NB4 (cell line): ENCODE data around the gene CHCHD1.

Source experiments
- DNase-seq: peaks from one replicate; pipeline ENCODE4 v3.0.0; 2010; ENCODE audit warnings: low read depth
- H3K4me3 ChIP-seq: one replicate; pipeline ENCODE4 v1.5.1; 2011; ENCODE audit warnings: mild to moderate bottlenecking, low read depth, low read length, moderate library complexity
- CTCF ChIP-seq: IDR thresholded peaks from one replicate; pipeline ENCODE4 v1.5.1; 2012; ENCODE audit warnings: low read depth, low read length
- MAX ChIP-seq: IDR thresholded peaks from 2 replicates; pipeline ENCODE4 v1.6.1; 2011; ENCODE audit warnings: low read depth, low read length
- MYC ChIP-seq: IDR thresholded peaks from 2 replicates; pipeline ENCODE4 v1.6.1; 2011; ENCODE audit warnings: low read depth, low read length
- POLR2A ChIP-seq: IDR thresholded peaks from 2 replicates; pipeline ENCODE4 v1.6.1; 2011; ENCODE audit warnings: mild to moderate bottlenecking; ENCODE audit not compliant: insufficient read length; ENCODE audit errors: extremely low read depth

Gene CHCHD1

DNA sequence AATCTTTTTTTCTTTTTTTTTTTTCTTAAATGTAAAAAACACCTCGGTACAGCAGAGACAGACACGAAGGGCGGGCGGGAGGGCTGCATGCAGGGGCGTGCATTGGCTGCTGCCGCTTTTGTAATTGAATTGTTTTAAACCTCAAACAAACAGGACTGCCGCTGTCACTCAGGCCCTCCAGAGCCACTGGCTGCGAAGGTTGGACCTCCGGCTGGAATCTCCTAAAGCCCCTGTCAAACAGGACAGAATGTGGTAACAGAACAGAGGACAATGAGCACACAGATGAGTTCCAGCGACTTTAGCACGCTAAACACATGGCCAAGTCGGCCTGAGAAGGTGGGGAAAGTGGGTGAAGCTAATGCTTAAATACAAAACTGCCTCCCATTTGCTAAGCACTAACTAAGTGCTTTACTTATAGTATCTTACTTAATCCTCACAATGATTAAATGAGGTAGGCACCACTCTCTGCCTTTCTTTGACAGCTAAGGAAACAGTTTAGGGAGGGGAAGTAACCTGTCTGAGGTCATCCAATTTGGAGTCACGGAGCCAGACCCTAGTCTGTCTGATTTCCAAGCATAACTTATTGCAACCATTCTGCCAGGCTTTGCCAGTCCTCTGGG, 32.5 kb downstream of the CHCHD1 start:
- TF ChIP-seq MYC (no peak), POLR2A (no peak), CTCF (no peak), MAX (no peak)
- H3K4me3 ChIP-seq = no peak overlapping the region
- DNase-seq = no peak

- DNase-seq = peak; percentile 38
- TF ChIP-seq CTCF = no peak
- no peak; the same call in 1 of the 2 replicates for TF ChIP-seq MAX
- no peak overlapping the region for H3K4me3 ChIP-seq
These were observed 33.3 kb downstream of the CHCHD1 start for GRCh38 chr10:73814896-73815718.

DNA sequence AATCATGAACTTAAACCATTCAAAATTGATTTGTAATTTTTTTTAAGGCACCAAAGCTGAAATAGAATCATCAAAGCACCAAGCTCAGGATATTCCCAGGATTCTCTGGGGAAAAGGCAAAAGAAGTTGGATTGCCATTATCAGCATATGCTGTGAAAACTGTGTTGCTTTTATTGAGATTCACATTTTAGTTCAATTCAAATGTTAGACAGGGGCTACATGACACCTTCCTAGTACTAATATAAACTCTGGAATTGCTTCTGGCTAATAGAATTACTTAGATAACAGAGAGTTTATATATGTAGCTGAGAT, 33.8 kb downstream of the CHCHD1 start:
- H3K4me3 ChIP-seq = no peak overlapping the region
- no peak for DNase-seq
- no peak for TF ChIP-seq POLR2A
- no peak for TF ChIP-seq MYC
- no peak for TF ChIP-seq MAX

DNA sequence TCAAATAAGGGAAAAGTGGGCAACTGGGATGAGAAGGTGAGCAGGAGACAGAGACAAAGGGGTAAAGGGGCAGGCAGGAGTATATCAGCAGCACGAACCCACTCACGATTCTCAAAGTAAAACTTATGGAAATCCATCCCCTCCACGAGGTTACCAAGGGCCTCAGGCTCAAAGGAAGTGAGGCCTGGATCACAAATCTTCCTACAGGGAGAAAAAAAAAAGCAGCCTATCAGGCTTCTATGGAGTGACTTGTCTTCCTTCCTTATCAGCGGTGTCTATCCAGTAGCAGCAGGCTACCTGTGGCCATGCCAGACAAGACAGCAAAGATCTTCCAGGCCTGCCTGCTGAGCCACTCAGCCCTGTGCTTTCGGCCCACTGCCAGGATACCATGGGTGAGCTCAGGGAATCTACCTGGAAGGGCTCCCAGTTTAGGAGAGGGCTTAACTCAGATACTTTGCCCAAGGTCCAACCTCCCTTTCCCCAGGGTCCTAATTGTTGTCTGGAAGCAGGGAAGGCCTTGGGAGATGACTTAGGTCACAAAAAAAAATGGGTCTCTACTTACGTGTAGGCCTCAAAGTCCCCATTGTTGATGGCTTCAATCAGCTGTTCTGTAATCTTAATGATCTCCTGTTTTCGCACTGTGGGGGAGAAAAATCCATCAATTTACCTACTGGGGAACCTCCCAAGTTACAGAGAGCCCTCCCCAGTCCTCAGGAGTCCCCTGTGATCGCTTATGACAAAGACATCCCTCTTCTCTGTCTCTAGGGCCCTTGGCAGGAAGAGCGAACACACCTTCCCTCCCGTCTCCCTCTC, 35.3 kb downstream of the CHCHD1 start:
- no peak for DNase-seq
- TF ChIP-seq MAX = no peak
- TF ChIP-seq MYC = no peak
- TF ChIP-seq POLR2A = no peak
- TF ChIP-seq CTCF = no peak
- H3K4me3 ChIP-seq = no peak overlapping the region

DNA sequence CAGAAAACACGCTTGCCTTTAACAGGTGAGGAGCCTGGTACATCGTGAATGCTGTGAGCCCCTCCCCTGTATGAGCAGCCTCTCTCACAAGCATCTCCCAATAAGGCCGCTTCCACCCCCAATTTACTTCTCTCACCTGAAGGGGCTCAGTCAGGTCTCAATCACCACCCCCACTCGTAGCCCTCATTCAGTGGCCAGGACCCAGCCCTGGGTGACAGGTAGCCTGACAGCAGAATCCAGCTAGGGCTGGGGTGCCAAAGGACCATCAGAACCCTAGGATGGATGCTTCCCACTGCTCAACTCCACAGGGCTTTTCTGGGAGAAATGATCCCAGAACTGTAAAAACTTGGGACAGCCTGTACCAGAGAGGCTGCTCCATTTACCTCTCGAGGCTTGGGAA, 36.0 kb downstream of the CHCHD1 start:
- DNase-seq = no peak
- TF ChIP-seq CTCF (no peak), POLR2A (no peak), MAX (no peak), MYC (no peak)
- no peak overlapping the region for H3K4me3 ChIP-seq

DNA sequence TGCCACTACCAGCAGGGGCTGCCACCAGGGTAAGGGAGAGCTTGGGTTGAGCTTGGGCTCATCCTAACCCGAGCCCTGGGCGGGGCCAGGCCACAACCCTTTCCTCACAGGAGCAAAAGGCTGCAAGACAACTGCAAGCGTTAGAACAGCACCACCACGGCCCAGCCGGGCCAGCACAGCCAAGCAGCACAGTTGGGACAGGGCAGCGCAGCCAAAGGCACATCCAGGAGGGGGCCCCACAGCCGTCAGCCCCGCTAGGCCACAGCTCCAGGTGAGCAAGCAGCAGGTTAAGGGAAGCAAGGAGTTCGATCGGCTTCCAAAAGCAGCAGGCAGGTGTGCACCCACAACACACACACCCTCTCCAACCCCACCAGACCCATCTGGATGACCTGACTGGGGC, 36.6 kb downstream of the CHCHD1 start:
- TF ChIP-seq MYC (no peak), CTCF (peak; percentile 17), POLR2A (no peak), MAX (no peak)
- no peak for DNase-seq
- no peak overlapping the region for H3K4me3 ChIP-seq
